Measurements from ENCODE around the gene PMEPA1. TPM values are rescaled to one million over a fixed set of nuclear protein-coding genes. Genes with fewer than 3 reads are reported as not detected.

Gene PMEPA1
- total RNA-seq, 1 donor from 2014 or later: 0.57 TPM

DNA sequence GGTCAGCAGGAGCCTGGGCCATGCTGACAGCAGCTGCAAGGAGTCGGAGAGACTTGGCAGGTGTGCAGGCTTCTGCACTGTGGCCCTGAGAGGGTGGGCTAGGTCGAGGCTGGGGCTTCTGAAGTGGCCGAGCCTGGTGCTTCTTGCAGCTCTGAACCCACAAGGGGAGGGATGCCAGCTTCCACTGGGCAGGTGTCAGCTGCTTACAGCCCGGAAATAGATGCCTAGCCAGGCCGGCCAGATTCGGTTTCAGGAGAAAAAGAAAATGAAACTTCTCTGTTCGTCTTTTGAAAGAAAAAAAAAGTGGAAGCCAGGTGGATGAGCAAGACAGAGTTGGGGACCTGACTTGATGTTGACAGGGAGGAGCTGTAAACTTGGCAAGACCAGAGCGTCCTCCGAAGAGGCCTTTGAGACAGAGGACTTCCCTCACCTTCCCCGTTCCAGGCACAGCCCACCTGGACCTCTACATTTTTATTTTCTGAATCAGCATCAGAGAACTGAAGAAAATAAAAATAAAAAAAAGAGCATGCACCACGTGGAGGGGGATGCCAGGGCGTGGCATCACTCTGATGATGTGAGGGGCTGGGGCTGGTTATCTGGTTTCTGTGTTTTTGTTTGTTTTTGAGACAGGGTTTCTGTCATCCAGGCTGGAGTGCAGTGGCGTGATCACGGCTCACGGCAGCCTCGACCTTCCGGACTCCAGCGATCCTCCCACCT, 89.4 kb downstream of the PMEPA1 start, which contains the start of gene ZBP1:
TSS of gene ZBP1 (minus strand) at position 153 of the 717 bp plus-strand sequence. CDS start at position 22, 131 bp downstream.
- Mint-ChIP-seq H3K36me3 (ENCODE audit: low read depth) (peaks cover 4% of the 10 kb centered on the region), H3K27me3 (ENCODE audit: insufficient read depth) (peaks cover 24% of the 10 kb centered on the region), H3K9me3 (peaks cover 17% of the 10 kb centered on the region), H3K4me3 (peak within 1 kb of the TSS; percentile 72), H3K4me1 (ENCODE audit: low read depth) (peaks cover 55% of the 10 kb centered on the region), H3K27ac (peak within 1 kb of the TSS; percentile 86)
- peak; percentile 64 for DNase-seq (ENCODE audit: low spot score)
- intact Hi-C loops (cut with micrococcal nuclease): loop anchor here (2.0 kb wide), 1 partner anchor 1198 kb away; no protein-coding TSS in a partner anchor

DNA sequence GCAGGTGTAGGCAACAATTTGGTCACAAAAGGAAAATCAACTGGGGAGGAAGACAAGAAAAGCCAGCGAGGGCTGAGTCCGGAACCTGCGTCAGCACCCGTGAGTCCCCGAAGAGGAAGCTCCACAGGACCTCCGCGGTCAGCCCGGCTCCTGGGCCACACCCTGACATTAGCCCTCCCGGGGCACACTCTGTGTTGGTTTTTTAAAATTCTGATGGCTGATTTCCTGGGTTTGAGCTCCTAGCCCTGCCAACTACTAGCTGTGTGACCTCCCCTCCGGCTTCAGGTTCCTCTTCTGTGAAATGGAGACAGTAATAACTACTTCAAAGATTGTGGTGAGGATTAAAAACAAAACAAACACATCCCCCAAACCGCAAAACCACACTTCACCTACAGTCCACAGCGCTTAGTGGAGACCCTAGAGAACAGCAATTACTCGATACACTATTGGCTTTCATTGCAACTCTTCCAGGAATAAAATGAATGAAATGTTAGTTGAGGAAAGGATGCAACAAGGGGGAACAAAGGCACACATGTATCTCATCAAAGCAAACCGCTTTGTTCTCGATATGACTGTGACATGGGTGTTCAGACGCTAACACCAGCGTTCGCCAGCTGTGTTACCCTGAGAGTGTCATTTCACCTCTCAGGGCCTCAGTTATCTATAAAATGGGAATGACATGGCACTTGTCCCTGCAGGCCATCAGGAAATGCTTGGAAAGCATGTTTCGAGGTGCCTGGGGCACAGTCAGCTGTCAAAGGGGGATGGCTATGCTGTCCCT, 90.6 kb downstream of the PMEPA1 start:
- peak; percentile 71 for DNase-seq (ENCODE audit: low spot score)
- H3K27me3 Mint-ChIP-seq (ENCODE audit: insufficient read depth): peaks cover 17% of the 10 kb centered on the region
- peaks cover 5% of the 10 kb centered on the region for H3K9me3 Mint-ChIP-seq
- peak overlapping the region; percentile 72 for H3K4me3 Mint-ChIP-seq
- intact Hi-C loops (cut with micrococcal nuclease): loop anchor here (1.0 to 5.0 kb wide), 10 partner anchors 9 to 1543 kb away; partner anchors contain the start of genes PMEPA1, RAE1, RBM38 and STX16
- H3K27ac Mint-ChIP-seq: peak overlapping the region; percentile 86
- H3K36me3 Mint-ChIP-seq (ENCODE audit: low read depth): peaks cover 8% of the 10 kb centered on the region
- H3K4me1 Mint-ChIP-seq (ENCODE audit: low read depth): peaks cover 51% of the 10 kb centered on the region

DNA sequence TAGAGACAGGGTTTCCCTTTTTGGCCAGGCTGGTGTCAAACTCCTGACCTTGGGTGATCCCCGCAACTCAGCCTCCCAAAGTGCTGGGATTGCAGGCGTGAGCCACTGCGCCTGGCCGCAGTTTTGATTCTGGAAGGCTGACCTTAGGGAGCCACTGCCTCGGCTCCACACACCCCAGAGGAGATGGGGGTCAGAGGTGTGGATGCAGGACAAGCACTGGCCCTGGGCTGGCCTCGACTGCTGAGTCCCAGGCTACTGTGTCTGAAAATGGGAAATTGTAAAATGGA, 91.1 kb downstream of the PMEPA1 start:
- DNase-seq (ENCODE audit: low spot score): no peak
- Mint-ChIP-seq H3K4me1 (ENCODE audit: low read depth) (peaks cover 51% of the 10 kb centered on the region), H3K27ac (peak overlapping the region; percentile 86), H3K9me3 (peaks cover 2% of the 10 kb centered on the region), H3K4me3 (peak overlapping the region; percentile 72), H3K36me3 (ENCODE audit: low read depth) (peaks cover 8% of the 10 kb centered on the region), H3K27me3 (ENCODE audit: insufficient read depth) (peaks cover 13% of the 10 kb centered on the region)
- intact Hi-C loops (cut with micrococcal nuclease): loop anchor here (1.0 to 5.0 kb wide), 11 partner anchors 10 to 1544 kb away; partner anchors contain the start of genes PMEPA1, RAE1, RBM38 and STX16

DNA sequence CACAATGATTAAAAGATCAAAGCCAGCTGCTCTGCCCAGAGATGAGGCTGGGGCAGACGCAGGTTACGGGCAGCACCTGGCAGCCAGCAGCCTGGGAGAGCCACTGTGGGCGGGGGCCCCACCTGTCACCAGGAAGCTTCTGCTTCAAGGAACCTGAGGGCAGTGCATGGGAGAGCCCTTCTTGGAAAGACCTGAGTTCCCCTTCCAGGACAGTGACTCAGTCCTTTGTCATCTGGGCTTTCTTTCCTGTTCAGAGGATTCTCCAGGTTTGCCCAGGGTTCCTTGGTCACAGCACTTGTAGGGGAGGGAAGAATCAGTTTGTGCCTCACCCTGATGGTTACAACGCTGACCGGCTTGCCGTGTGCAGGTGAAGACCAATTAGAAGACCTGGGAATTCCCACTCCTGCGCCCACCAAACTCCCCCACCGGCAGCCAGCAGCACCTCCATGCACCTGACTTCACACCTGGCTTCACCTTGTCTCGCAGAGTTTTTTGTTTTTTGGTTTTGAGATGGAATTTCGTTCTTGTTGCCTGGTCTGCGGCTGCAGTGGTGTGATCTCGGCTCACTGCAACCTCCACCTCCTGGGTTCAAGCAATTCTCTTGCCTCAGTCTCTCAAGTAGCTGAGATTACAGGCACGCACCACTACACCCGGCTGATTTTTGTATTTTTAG, 91.6 kb downstream of the PMEPA1 start:
- intact Hi-C loops (cut with micrococcal nuclease): loop anchor here (1.0 to 5.0 kb wide), 6 partner anchors 17 to 1544 kb away; partner anchors contain the start of genes RBM38, STX16 and ZNF831
- Mint-ChIP-seq H3K9me3 (no peaks in the 10 kb centered on the region), H3K4me3 (peak overlapping the region; percentile 72), H3K27me3 (ENCODE audit: insufficient read depth) (peaks cover 18% of the 10 kb centered on the region), H3K36me3 (ENCODE audit: low read depth) (peaks cover 8% of the 10 kb centered on the region), H3K4me1 (ENCODE audit: low read depth) (peaks cover 51% of the 10 kb centered on the region), H3K27ac (peak overlapping the region; percentile 86)
- DNase-seq (ENCODE audit: low spot score): no peak

DNA sequence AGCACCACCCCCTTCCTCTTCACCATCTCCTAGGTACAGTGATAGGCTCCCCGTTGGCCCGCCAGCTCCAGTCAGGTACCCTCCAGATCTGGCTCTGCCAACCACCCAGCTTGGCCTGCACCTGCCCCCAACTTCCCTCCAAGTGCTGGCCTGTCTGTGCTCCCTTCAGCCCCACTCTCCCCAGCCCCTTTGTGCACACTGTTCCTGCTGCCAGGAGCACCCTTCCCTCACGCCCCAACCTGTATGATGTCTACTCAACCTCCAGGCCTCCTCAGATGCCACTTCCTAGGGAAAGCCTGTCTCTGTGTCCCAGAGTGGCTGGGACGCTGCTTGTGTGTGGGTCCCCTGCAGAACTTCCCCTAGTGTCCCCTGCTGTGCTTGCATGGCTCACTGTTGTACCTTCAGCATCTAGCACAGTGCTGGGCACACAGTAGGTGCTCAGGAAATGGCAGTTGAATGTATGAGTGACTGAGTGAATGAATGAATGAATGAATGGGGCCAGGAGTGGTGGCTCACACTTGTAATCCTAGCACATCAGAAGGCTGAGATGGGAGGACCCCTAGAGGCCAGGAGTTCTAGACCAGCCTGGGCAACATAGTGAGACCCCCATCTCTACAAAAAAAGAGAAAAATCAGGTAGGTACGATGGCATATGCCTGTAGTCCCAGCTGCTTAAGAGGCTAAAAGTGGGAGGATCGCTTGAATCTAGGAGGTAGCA, 92.6 kb downstream of the PMEPA1 start:
- no peaks in the 10 kb centered on the region for H3K9me3 Mint-ChIP-seq
- DNase-seq (ENCODE audit: low spot score): no peak
- H3K4me3 Mint-ChIP-seq: peak overlapping the region; percentile 3
- H3K36me3 Mint-ChIP-seq (ENCODE audit: low read depth): peaks cover 8% of the 10 kb centered on the region
- H3K4me1 Mint-ChIP-seq (ENCODE audit: low read depth): peaks cover 45% of the 10 kb centered on the region
- peak overlapping the region; percentile 55 for H3K27ac Mint-ChIP-seq
- H3K27me3 Mint-ChIP-seq (ENCODE audit: insufficient read depth): peaks cover 21% of the 10 kb centered on the region
- intact Hi-C loops (cut with micrococcal nuclease): loop anchor here (5.0 kb wide), 1 partner anchor 1545 kb away; the partner anchor contains the start of gene ZNF831

DNA sequence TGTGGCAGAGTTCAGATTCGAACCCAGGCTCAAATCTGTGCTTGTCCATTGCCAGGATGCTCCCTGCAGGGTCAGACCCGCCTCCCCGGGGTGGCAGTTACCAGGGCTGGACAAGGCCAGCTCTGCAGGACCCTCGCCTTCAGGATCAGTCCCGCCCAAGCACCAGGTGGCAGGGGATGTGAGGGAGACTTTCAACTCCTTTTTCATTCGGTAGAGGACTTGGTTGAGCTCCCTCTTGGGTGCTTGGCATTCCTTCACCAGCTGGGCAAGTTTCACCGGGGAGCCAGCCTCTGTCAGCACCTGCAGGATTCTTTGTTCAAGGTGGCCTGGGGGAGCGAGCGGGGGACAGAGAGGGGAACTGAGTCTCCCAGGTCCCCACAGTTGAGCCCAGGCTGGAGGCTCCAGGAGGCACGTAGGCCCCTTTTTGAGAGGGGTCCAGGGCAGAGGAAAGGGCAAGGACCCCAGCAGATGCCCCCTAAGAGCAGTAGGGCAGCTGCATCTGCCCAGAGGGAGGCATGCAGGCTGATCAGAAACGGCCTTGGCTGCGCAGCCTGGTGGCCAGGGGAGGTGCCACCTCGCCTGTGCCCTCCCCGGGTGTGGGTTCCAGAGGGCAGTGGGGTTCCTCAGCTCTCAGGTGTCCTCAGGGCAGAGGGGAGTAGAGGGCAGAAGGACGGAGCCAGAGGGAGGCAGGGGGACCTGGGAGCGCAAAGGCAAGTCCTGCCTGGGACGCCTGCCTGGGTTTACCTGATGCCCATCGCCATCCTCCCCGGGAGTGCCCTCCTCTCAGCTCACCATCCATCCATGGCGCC, 93.5 kb downstream of the PMEPA1 start:
- DNase-seq (ENCODE audit: low spot score): no peak
- Mint-ChIP-seq H3K27me3 (ENCODE audit: insufficient read depth) (peaks cover 21% of the 10 kb centered on the region), H3K27ac (no peak overlapping the region), H3K4me1 (ENCODE audit: low read depth) (peaks cover 42% of the 10 kb centered on the region), H3K36me3 (ENCODE audit: low read depth) (peaks cover 8% of the 10 kb centered on the region), H3K4me3 (no peak overlapping the region), H3K9me3 (no peaks in the 10 kb centered on the region)
- intact Hi-C loops (cut with micrococcal nuclease): loop anchor here (5.0 kb wide), 1 partner anchor 1546 kb away; the partner anchor contains the start of gene ZNF831

DNA sequence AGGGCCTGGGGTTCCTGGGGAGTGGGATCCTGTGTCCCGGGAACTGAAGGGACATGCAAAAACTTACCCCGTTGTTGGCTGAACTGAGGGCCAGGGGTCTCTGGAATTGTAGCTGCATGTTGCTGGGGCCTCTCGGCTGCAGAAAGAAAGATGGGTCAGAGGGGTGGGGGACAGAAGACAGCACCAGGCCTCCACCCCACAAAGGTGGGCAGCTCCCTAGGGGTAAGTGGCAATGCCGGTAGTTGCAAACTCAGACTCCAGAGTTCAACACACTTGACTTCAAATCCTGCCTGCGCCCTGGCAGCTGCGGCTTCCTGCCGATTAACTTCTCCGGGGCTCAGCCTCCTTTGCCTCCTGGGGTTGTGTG, 94.4 kb downstream of the PMEPA1 start:
- Mint-ChIP-seq H3K4me3 (no peak overlapping the region), H3K4me1 (ENCODE audit: low read depth) (peaks cover 32% of the 10 kb centered on the region), H3K27me3 (ENCODE audit: insufficient read depth) (peaks cover 24% of the 10 kb centered on the region), H3K36me3 (ENCODE audit: low read depth) (peaks cover 8% of the 10 kb centered on the region), H3K9me3 (no peaks in the 10 kb centered on the region), H3K27ac (no peak overlapping the region)
- DNase-seq (ENCODE audit: low spot score): no peak
- intact Hi-C loops (cut with micrococcal nuclease): loop anchor here (5.0 kb wide), 1 partner anchor 1547 kb away; the partner anchor contains the start of gene ZNF831

DNA sequence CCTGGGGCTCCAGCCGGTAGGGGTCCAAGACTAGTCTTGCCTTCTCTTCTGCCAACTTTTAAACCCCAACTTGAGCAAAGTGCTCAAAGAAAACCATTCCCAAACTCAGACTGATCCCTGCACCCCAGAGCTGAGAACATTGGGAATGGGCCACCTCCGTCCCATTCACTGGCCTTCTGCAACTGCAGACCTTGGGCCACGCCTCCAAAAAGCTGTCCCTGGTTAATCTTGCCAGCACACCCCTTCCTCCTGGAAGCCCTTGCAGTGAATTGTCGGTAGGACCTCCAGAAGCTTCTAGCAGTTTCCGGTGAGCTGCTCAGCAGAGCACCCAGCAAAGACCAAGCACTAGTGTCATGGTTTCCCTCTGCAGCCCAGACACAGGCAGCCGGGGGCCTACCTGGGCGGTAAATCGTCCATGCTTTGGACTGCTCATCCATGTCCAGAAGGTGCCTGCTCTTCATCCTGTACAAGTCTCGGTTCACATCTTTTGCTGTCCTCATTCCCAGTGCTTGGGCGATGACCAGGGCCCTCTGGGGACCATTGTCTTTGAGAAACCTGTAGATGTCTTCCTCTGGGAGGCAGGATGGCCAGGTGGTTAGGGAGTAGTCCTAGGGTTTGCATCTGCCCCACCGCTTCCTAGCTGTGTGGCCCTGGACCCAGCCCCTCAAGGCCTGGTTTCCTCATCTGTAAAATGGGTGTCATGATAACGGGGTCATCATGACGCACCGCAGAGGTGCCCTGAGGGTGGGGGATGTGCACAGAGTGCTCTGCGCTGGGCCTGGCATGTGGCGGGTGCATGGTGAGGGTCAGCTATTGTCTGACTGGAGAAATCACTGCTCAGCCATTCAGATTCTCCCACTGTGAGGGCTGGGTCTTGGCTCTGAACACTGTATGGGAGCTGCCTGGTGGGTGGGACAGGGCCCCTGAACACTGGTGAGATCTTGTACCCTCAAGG, 95.0 kb downstream of the PMEPA1 start:
- intact Hi-C loops (cut with micrococcal nuclease): loop anchor here (5.0 kb wide), 1 partner anchor 1548 kb away; the partner anchor contains the start of gene ZNF831
- H3K4me1 Mint-ChIP-seq (ENCODE audit: low read depth): peaks cover 26% of the 10 kb centered on the region
- H3K36me3 Mint-ChIP-seq (ENCODE audit: low read depth): peaks cover 9% of the 10 kb centered on the region
- H3K27me3 Mint-ChIP-seq (ENCODE audit: insufficient read depth): peaks cover 24% of the 10 kb centered on the region
- H3K9me3 Mint-ChIP-seq: no peaks in the 10 kb centered on the region
- H3K27ac Mint-ChIP-seq: no peak overlapping the region
- no peak for DNase-seq (ENCODE audit: low spot score)
- H3K4me3 Mint-ChIP-seq: no peak overlapping the region

DNA sequence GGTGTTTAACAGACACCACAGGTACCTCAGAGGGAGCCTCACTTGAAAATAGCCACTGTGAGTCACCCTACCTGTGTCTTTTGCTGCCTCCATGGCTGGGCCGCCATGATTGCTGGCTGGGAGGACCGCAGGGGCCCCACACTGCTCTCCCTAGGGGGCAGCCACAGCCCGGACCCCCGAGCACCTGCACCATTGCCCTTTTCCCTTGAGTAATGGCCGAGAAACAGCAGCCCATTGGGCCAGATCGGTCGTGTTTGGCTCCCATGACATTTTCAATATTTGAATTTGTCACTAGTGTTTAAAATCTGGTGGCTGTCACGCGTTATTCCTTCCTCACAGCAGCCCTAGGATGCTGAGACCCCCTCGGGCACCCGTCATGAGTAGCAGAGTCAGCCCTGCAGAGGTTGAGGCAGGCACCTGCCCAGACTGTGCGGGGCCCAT, 96.3 kb downstream of the PMEPA1 start:
- H3K9me3 Mint-ChIP-seq: no peaks in the 10 kb centered on the region
- peaks cover 13% of the 10 kb centered on the region for H3K4me1 Mint-ChIP-seq (ENCODE audit: low read depth)

DNA sequence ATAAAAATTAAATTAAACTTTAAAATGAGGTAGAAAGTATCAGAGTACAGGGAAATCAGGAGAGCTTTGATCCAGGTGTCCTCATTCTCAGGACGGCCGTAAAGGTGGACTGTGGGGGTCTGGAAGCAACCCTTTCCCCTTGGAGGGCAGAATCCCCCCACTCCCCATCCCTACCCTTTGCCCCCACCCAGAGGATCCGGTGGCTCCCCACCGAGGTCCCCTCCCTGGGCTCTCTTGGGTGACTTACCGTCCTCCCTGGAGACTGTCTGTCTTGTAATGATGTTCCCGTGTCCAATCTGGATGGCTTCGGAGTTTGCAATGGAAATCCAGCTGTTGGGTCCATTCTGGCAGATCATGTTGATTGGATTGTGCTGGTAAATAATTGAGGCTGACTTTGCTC, 96.9 kb downstream of the PMEPA1 start:
- intact Hi-C loops (cut with micrococcal nuclease): no loop called here

More for the DNA sequence above, 96.3 kb downstream of the PMEPA1 start:
- peaks cover 28% of the 10 kb centered on the region for H3K27me3 Mint-ChIP-seq (ENCODE audit: insufficient read depth)
- no peak for DNase-seq (ENCODE audit: low spot score)
- intact Hi-C loops (cut with micrococcal nuclease): no loop called here
- H3K36me3 Mint-ChIP-seq (ENCODE audit: low read depth): peaks cover 15% of the 10 kb centered on the region
- H3K27ac Mint-ChIP-seq: no peak overlapping the region
- H3K4me3 Mint-ChIP-seq: no peak overlapping the region

DNA sequence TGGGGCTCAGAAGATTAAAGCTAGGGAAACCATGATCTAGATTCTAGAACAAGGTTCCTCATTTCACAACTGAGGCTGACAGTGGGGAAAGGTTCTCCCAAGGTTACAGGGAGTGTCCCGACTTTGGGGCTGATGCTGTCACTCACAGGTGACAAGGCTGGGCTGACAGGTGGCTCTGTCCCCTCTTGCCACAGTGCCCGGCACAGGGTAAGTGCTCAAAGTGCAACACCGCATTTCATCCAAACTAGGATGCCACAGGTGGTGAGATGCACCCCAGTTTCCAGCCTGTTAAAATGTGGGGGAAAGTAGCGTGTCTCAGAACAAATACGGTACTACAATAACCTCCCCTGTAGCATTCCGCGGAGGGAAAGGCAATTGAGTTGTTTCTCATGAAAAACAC, 97.4 kb downstream of the PMEPA1 start:
- intact Hi-C loops (cut with micrococcal nuclease): no loop called here
- H3K4me1 Mint-ChIP-seq (ENCODE audit: low read depth): peaks cover 4% of the 10 kb centered on the region
- DNase-seq (ENCODE audit: low spot score): no peak
- no peaks in the 10 kb centered on the region for H3K9me3 Mint-ChIP-seq
- H3K4me3 Mint-ChIP-seq: no peak overlapping the region
- peaks cover 15% of the 10 kb centered on the region for H3K36me3 Mint-ChIP-seq (ENCODE audit: low read depth)
- peaks cover 28% of the 10 kb centered on the region for H3K27me3 Mint-ChIP-seq (ENCODE audit: insufficient read depth)
- no peak overlapping the region for H3K27ac Mint-ChIP-seq

More for the DNA sequence above, 96.9 kb downstream of the PMEPA1 start:
- Mint-ChIP-seq H3K4me3 (no peak overlapping the region), H3K9me3 (no peaks in the 10 kb centered on the region), H3K36me3 (ENCODE audit: low read depth) (peaks cover 15% of the 10 kb centered on the region), H3K27me3 (ENCODE audit: insufficient read depth) (peaks cover 28% of the 10 kb centered on the region), H3K27ac (no peak overlapping the region), H3K4me1 (ENCODE audit: low read depth) (peaks cover 7% of the 10 kb centered on the region)
- DNase-seq (ENCODE audit: low spot score): no peak
